Gastroesophageal sphincter (tissue), 3 donors: ENCODE measurements around the gene HERC4.

Source experiments
- CTCF ChIP-seq, 4 experiments: fragments of 200-600 bp in 2 of 4; fragments of 450-650 bp in 2 of 4; sonication (generic) in 1 of 4; IDR thresholded peaks; one replicate each; pipeline ENCODE4 v1.5.1; 2017 to 2019; ENCODE audit warnings: antibody characterized with exemption in 4 of 4, mild to moderate bottlenecking in 2 of 4, moderate library complexity in 2 of 4
- POLR2A ChIP-seq, 2 donors: fragments of 450-650 bp; IDR thresholded peaks; one replicate each; pipeline ENCODE4 v1.6.1; 2017; ENCODE audit warnings: antibody characterized with exemption in 2 of 2, mild to moderate bottlenecking in 2 of 2, moderate library complexity in 1 of 2

GRCh38 chr10:67990093-67990492, 85.0 kb downstream of the HERC4 start:
- TF ChIP-seq CTCF (IDR thresholded peaks at IDR 0.05), result no peak
- no peak for TF ChIP-seq POLR2A (IDR thresholded peaks at IDR 0.05)
